ENCODE data around the gene CYB561D1. TPM values are rescaled to one million over a fixed set of nuclear protein-coding genes. Genes with fewer than 3 reads are reported as not detected.

The CYB561D1 gene
- total and polyA plus RNA-seq, 3 donors from 2014 or later, result 8.0 to 11.5 (median 8.0) TPM

- Histone ChIP-seq H3K27me3 (no peaks in the 10 kb centered on the region), H3K4me1 (peaks cover 32% of the 10 kb centered on the region), H3K9me3 (no peaks in the 10 kb centered on the region), H3K27ac (no peak overlapping the region), H3K36me3 (ENCODE audit: low read depth, missing control alignments) (no peaks in the 10 kb centered on the region), H3K4me3 (no peak overlapping the region)
- intact Hi-C loops (cut with DNase I; ENCODE audit: low total_unique reads), result no loop called here
- TF ChIP-seq POLR2A (IDR thresholded peaks at IDR 0.05), result no peak
- no peak for TF ChIP-seq CTCF (IDR thresholded peaks at IDR 0.05)
- DNase-seq, result no peak
- WGBS, 2 donors, result 52 to 63% methylated on average over 5 of the region's 5 CpGs
Measured at GRCh38 chr1:109500941-109501381, 7.1 kb downstream of the CYB561D1 start.

- H3K4me1 ChIP-seq, result peaks cover 32% of the 10 kb centered on the region
- DNase-seq, result no peak
- intact Hi-C loops (cut with DNase I; ENCODE audit: low total_unique reads), result no loop called here
- TF ChIP-seq POLR2A (IDR thresholded peaks at IDR 0.05) (no peak), CTCF (IDR thresholded peaks at IDR 0.05) (no peak)
- H3K36me3 ChIP-seq (ENCODE audit: low read depth, missing control alignments), result no peaks in the 10 kb centered on the region
- H3K27me3 ChIP-seq, result no peaks in the 10 kb centered on the region
- WGBS, 2 donors, result 69 to 76% methylated on average over 2 to 5 of the region's 5 CpGs
- no peak overlapping the region for H3K4me3 ChIP-seq
- H3K27ac ChIP-seq, result no peak overlapping the region
- no peaks in the 10 kb centered on the region for H3K9me3 ChIP-seq
Measured at GRCh38 chr1:109501644-109502363, 7.9 kb downstream of the CYB561D1 start.

GRCh38 chr1:109502364-109502851, 8.5 kb downstream of the CYB561D1 start:
- H3K27me3 ChIP-seq, result no peaks in the 10 kb centered on the region
- DNase-seq, result no peak
- no peaks in the 10 kb centered on the region for H3K9me3 ChIP-seq
- no peaks in the 10 kb centered on the region for H3K36me3 ChIP-seq (ENCODE audit: low read depth, missing control alignments)
- no peak overlapping the region for H3K27ac ChIP-seq
- WGBS, 2 donors, result 89 to 90% methylated on average over 3 of the region's 3 CpGs
- H3K4me1 ChIP-seq, result peaks cover 26% of the 10 kb centered on the region
- TF ChIP-seq POLR2A (IDR thresholded peaks at IDR 0.05), result no peak
- TF ChIP-seq CTCF (IDR thresholded peaks at IDR 0.05), result no peak
- no peak overlapping the region for H3K4me3 ChIP-seq
- intact Hi-C loops (cut with DNase I; ENCODE audit: low total_unique reads), result no loop called here

- peaks cover 10% of the 10 kb centered on the region for H3K4me1 ChIP-seq
- H3K36me3 ChIP-seq (ENCODE audit: low read depth, missing control alignments), result no peaks in the 10 kb centered on the region
Measured at GRCh38 chr1:109503935-109504334, 10.0 kb downstream of the CYB561D1 start.

More at GRCh38 chr1:109503935-109504334, 10.0 kb downstream of the CYB561D1 start:
- Histone ChIP-seq H3K27ac (no peak overlapping the region), H3K9me3 (no peaks in the 10 kb centered on the region), H3K4me3 (no peak overlapping the region), H3K27me3 (no peaks in the 10 kb centered on the region)
- TF ChIP-seq CTCF (IDR thresholded peaks at IDR 0.05) (no peak), POLR2A (IDR thresholded peaks at IDR 0.05) (no peak)
- WGBS, 2 donors, result 80 to 84% methylated on average over 5 of the region's 5 CpGs
- intact Hi-C loops (cut with DNase I; ENCODE audit: low total_unique reads), result no loop called here
- DNase-seq, result no peak
